Osteoblast (primary cell): ENCODE results near the gene TBCB. TPM values are rescaled to one million over a fixed set of nuclear protein-coding genes. Genes with fewer than 3 reads are reported as not detected.
A peak's percentile ranks its signal among the peaks of the same experiment; 100 is the strongest.
"Not testable (repeated sequence)": the region's sequence is repeated elsewhere in the genome, so short reads cannot be mapped to it uniquely, and the experiment has no call there.

Experiments used
- DNase-seq: peaks from one replicate; pipeline ENCODE4 v3.0.0; 2011; ENCODE audit warnings: low spot score, mixed read lengths; ENCODE audit not compliant: insufficient read length; ENCODE audit errors: missing footprints
- H2AFZ ChIP-seq: 2 replicates; pipeline ENCODE4 v1.6.0; 2011; ENCODE audit warnings: mild to moderate bottlenecking, low read length
- H3K27ac ChIP-seq: 2 replicates; pipeline ENCODE4 v1.5.1; 2011; ENCODE audit warnings: mild to moderate bottlenecking, low read depth, low read length, moderate library complexity
- H3K27me3 ChIP-seq: 2 replicates; pipeline ENCODE4 v1.6.0; 2012; ENCODE audit warnings: mild to moderate bottlenecking, control low read depth, inconsistent platforms, low read length, moderate library complexity; ENCODE audit not compliant: insufficient read depth
- H3K36me3 ChIP-seq: 2 replicates; pipeline ENCODE4 v1.5.1; 2011; ENCODE audit warnings: mild to moderate bottlenecking, low read length, control low read depth, moderate library complexity; ENCODE audit not compliant: insufficient read depth
- H3K4me1 ChIP-seq: 2 replicates; pipeline ENCODE4 v1.5.1; 2011; ENCODE audit warnings: mild to moderate bottlenecking, low read length, control low read depth, moderate library complexity; ENCODE audit not compliant: insufficient read depth
- H3K4me2 ChIP-seq: 2 replicates; pipeline ENCODE4 v1.6.0; 2011; ENCODE audit warnings: mild to moderate bottlenecking, low read length; ENCODE audit not compliant: insufficient read depth
- H3K4me3 ChIP-seq: fragments of 200-600 bp; sonication (generic); 3 replicates; pipeline ENCODE4 v1.5.1; 2012; ENCODE audit warnings: mild to moderate bottlenecking, low read length, inconsistent platforms; ENCODE audit not compliant: insufficient read depth
- H3K79me2 ChIP-seq: 2 replicates; pipeline ENCODE4 v1.6.0; 2012; ENCODE audit warnings: mild to moderate bottlenecking, low read length, control low read depth, inconsistent platforms; ENCODE audit not compliant: insufficient read depth
- H3K9me3 ChIP-seq: 2 replicates; pipeline ENCODE4 v1.5.1; 2011; ENCODE audit warnings: low read depth, low read length, control low read depth
- H4K20me1 ChIP-seq: 2 replicates; pipeline ENCODE4 v1.6.0; 2012; ENCODE audit warnings: mild to moderate bottlenecking, low read length, control low read depth; ENCODE audit not compliant: insufficient read depth
- total RNA-seq: library from RNA; depleted of rRNA; stranded (reverse); fragments of >200 nt; gene quantifications from 2 replicates; pipeline ENCODE4 v1.2.3, GENCODE V29; 2012
- TF ChIP-seq, protein P1 (sequence below): IDR thresholded peaks from 2 replicates; pipeline ENCODE4 v1.5.1; 2011; ENCODE audit warnings: mild to moderate bottlenecking, low read depth, low read length, moderate library complexity; ENCODE audit errors: extremely low read depth

The TBCB gene
- total RNA-seq, 1 donor = 136 TPM

DNA sequence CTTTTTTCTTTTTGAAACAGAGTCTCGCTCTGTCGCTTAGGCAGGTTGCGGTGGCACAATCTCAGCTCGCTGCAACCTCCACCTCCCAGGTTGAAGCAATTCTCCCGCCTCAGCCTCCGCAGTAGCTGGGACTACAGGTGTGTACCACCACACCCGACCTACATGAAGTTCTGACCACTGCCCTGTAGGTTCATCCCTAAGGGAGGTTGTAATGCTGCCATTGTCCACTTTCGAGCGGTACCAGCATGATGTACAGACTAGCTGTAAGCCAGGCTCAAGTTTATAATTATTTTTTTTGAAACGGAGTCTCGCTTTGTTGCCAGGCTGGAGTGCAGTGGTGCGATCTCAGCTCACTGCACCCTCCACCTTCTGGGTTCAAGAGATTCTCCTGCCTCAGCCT lies 48.5 kb downstream of the TBCB start:
- no peaks in the 10 kb centered on the region for H4K20me1 ChIP-seq
- no peaks in the 10 kb centered on the region for H3K4me1 ChIP-seq
- no peaks in the 10 kb centered on the region for H3K79me2 ChIP-seq
- H3K9me3 ChIP-seq = no peaks in the 10 kb centered on the region
- peak; percentile 76 for DNase-seq
- no peaks in the 10 kb centered on the region for H3K27me3 ChIP-seq
- no peak overlapping the region for H3K27ac ChIP-seq
- peaks cover 3% of the 10 kb centered on the region for H3K36me3 ChIP-seq
- H2AFZ ChIP-seq = no peak overlapping the region
- no peak overlapping the region for H3K4me3 ChIP-seq
- no peak overlapping the region for H3K4me2 ChIP-seq
- TF ChIP-seq, protein P1, sequence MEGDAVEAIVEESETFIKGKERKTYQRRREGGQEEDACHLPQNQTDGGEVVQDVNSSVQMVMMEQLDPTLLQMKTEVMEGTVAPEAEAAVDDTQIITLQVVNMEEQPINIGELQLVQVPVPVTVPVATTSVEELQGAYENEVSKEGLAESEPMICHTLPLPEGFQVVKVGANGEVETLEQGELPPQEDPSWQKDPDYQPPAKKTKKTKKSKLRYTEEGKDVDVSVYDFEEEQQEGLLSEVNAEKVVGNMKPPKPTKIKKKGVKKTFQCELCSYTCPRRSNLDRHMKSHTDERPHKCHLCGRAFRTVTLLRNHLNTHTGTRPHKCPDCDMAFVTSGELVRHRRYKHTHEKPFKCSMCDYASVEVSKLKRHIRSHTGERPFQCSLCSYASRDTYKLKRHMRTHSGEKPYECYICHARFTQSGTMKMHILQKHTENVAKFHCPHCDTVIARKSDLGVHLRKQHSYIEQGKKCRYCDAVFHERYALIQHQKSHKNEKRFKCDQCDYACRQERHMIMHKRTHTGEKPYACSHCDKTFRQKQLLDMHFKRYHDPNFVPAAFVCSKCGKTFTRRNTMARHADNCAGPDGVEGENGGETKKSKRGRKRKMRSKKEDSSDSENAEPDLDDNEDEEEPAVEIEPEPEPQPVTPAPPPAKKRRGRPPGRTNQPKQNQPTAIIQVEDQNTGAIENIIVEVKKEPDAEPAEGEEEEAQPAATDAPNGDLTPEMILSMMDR = no peak

DNA sequence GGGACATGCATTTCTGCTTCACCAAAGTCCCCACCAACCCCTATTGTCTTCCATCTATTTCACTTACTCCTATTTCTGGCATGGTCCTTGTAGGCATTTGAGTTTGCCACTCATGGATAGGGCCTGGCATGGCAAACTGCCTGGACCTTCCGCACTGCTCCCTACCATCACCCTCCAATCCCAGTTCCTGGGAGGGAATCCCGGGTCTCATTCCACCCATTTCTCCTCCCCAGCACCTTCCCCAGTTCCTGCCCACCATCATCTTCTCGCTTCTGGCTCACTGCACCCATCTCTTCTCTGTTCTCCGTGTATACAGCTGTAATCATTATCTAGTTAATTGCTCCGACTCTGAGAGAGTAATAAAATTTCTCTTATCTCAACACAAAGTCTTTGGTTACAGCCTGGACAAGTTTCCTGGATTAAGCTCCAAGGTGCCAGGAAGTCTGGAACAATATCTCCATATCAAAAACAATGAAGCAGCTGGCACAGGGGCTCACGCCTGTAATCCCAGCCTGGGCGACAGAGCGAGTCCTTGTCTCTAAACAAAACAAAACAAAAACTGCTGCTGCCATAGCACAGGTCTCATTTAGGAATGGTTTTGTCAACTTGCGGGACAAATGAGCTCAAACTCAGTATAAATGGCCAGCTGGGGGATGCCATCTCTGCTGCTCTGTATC lies 54.0 kb downstream of the TBCB start:
- no peak overlapping the region for H3K4me2 ChIP-seq
- TF ChIP-seq, protein P1 = no peak
- H2AFZ ChIP-seq = no peak overlapping the region
- no peaks in the 10 kb centered on the region for H3K79me2 ChIP-seq
- no peaks in the 10 kb centered on the region for H3K27me3 ChIP-seq
- no peaks in the 10 kb centered on the region for H4K20me1 ChIP-seq
- H3K9me3 ChIP-seq = no peaks in the 10 kb centered on the region
- H3K4me3 ChIP-seq = no peak overlapping the region
- no peak for DNase-seq
- H3K27ac ChIP-seq = no peak overlapping the region
- peaks cover 3% of the 10 kb centered on the region for H3K4me1 ChIP-seq
- peaks cover 3% of the 10 kb centered on the region for H3K36me3 ChIP-seq

- Histone ChIP-seq H3K27me3 (no peaks in the 10 kb centered on the region), H3K36me3 (no peaks in the 10 kb centered on the region), H3K4me2 (no peak overlapping the region), H3K9me3 (no peaks in the 10 kb centered on the region), H3K4me3 (no peak overlapping the region), H2AFZ (no peak overlapping the region), H3K79me2 (no peaks in the 10 kb centered on the region), H3K27ac (no peak overlapping the region), H4K20me1 (no peaks in the 10 kb centered on the region), H3K4me1 (peaks cover 3% of the 10 kb centered on the region)
- TF ChIP-seq, protein P1 = no peak
- DNase-seq = no peak
Measured at GRCh38 chr19:36172852-36173251, 57.6 kb downstream of the TBCB start.

- H3K4me3 ChIP-seq, H3K36me3 ChIP-seq, H3K27ac ChIP-seq, H3K79me2 ChIP-seq, H3K4me2 ChIP-seq, H4K20me1 ChIP-seq, H3K4me1 ChIP-seq, H2AFZ ChIP-seq, DNase-seq, H3K27me3 ChIP-seq, H3K9me3 ChIP-seq: not testable (repeated sequence)
Measured at GRCh38 chr19:36173846-36174245, 58.6 kb downstream of the TBCB start.

Other genes starting within 250 kb of the TBCB start
- gene APLP1, start 246.9 kb upstream of the TBCB start, total RNA-seq = 2.1 and 3.6 TPM in 2 replicates
- 4.4 and 5.8 TPM in 2 replicates for gene NFKBID, start 214.9 kb upstream of the TBCB start, total RNA-seq
- gene HCST, start 212.9 kb upstream of the TBCB start, total RNA-seq = 0.36 and 1.5 TPM in 2 replicates
- gene TYROBP, start 207.2 kb upstream of the TBCB start, total RNA-seq = 0.36 TPM in 1 of 2 replicates, not detected in the other
- gene LRFN3, start 179.1 kb upstream of the TBCB start, total RNA-seq = 4.4 and 6.9 TPM in 2 replicates
- gene SDHAF1, start 120.3 kb upstream of the TBCB start, total RNA-seq = 15.3 and 21.0 TPM in 2 replicates
- gene SYNE4, start 106.7 kb upstream of the TBCB start, total RNA-seq = under 0.01 TPM in 1 of 2 replicates, not detected in the other
- 8.3 and 12.3 TPM in 2 replicates for gene ALKBH6, start 101.3 kb upstream of the TBCB start, total RNA-seq
- 13.4 and 21.2 TPM in 2 replicates for gene CLIP3, start 82.6 kb upstream of the TBCB start, total RNA-seq
- gene THAP8, start 61.2 kb upstream of the TBCB start, total RNA-seq = 3.2 and 5.1 TPM in 2 replicates
- 1.4 and 1.8 TPM in 2 replicates for gene WDR62, start 60.6 kb upstream of the TBCB start, total RNA-seq
- not detected in 2 replicates for gene OVOL3, start 4.3 kb upstream of the TBCB start, total RNA-seq
- 22.4 and 33.6 TPM in 2 replicates for gene POLR2I, start 593 bp upstream of the TBCB start, total RNA-seq
- 400 and 420 TPM in 2 replicates for gene CAPNS1, start 24.6 kb downstream of the TBCB start, total RNA-seq
- gene COX7A1, start 37.0 kb downstream of the TBCB start, total RNA-seq = 8.3 and 13.6 TPM in 2 replicates
- gene ZNF565, start 99.2 kb downstream of the TBCB start, total RNA-seq = 6.9 and 7.1 TPM in 2 replicates
- gene ZNF146, start 99.6 kb downstream of the TBCB start, total RNA-seq = 65.7 and 82.2 TPM in 2 replicates